Endothelial cell of umbilical vein (primary cell): ENCODE results near the gene CERK. TPM values are rescaled to one million over a fixed set of nuclear protein-coding genes. Genes with fewer than 3 reads are reported as not detected.

ENCODE experiments used
- BruUV-seq: library from RNA; stranded (reverse); fragments of 400-500 nt; replicated peaks from 2 replicates; lab custom pipeline; 2021; lab: Mats Ljungman, UMichigan
- CTCF ChIA-PET: fragments of 300-600, 350-600 bp; sonication (Branson Sonifier 250); formaldehyde crosslinking; loops from one replicate; lab custom pipeline; 2021; ENCODE audit warnings: antibody characterized with exemption, inconsistent platforms; lab: Charles Lee
- POLR2A ChIA-PET: fragments of 300-600, 350-600 bp; sonication (Branson Sonifier 250); formaldehyde crosslinking; loops from one replicate; lab custom pipeline; 2021; ENCODE audit warnings: antibody characterized with exemption, inconsistent platforms; lab: Charles Lee
- DNase-seq: peaks from one replicate; pipeline ENCODE4 v3.0.0-alpha.2; 2011; ENCODE audit warnings: low read depth, low spot score
- FAIRE-seq: peaks from 2 replicates; lab custom pipeline; 2011; peaks lifted over from hg19 to GRCh38; lab: Jason Lieb, UNC
- H2AFZ ChIP-seq: 2 replicates; pipeline ENCODE4 v1.6.0; 2012; ENCODE audit warnings: low read depth, low read length, control low read depth, inconsistent platforms
- H3K27ac ChIP-seq: 2 replicates; pipeline ENCODE4 v1.5.1; 2011; ENCODE audit warnings: low read depth, mild to moderate bottlenecking, control low read depth, low read length, moderate library complexity; ENCODE audit not compliant: insufficient read depth
- H3K27me3 ChIP-seq, 2 experiments: 2 replicates each; pipeline versions ENCODE4 v1.6.0 to v1.6.1; 2011; ENCODE audit warnings: low read length in 2 of 2, mixed read lengths in 1 of 2; ENCODE audit not compliant: control insufficient read depth in 2 of 2, insufficient read depth in 2 of 2
- H3K36me3 ChIP-seq, 2 experiments: 2 replicates in 1 of 2; 3 replicates in 1 of 2; pipeline ENCODE4 v1.5.1; 2011; ENCODE audit warnings: low read length in 2 of 2, mild to moderate bottlenecking in 1 of 2, moderate library complexity in 1 of 2; ENCODE audit not compliant: control insufficient read depth in 2 of 2, insufficient read depth in 2 of 2; ENCODE audit errors: extremely low read depth in 1 of 2
- H3K4me1 ChIP-seq: 3 replicates; pipeline ENCODE4 v1.5.1; 2011; ENCODE audit warnings: mild to moderate bottlenecking, low read length; ENCODE audit not compliant: control insufficient read depth, insufficient read depth; ENCODE audit errors: extremely low read depth
- H3K4me2 ChIP-seq: 2 replicates; pipeline ENCODE4 v1.6.1; 2011; ENCODE audit warnings: low read length, control low read depth, mixed read lengths; ENCODE audit not compliant: insufficient read depth
- H3K4me3 ChIP-seq, 3 experiments: fragments of 200-600 bp in 1 of 3; sonication (generic), shearing (Covaris generic) in 1 of 3; replicated peaks in 1 of 3; 2 replicates each; pipeline ENCODE4 v1.5.1; 2011 to 2016; ENCODE audit warnings: control low read depth in 3 of 3, low read length in 3 of 3, mild to moderate bottlenecking in 2 of 3, inconsistent platforms in 1 of 3, low read depth in 1 of 3, moderate library complexity in 1 of 3; ENCODE audit not compliant: insufficient read depth in 1 of 3
- H3K79me2 ChIP-seq: 2 replicates; pipeline ENCODE4 v1.6.0; 2012; ENCODE audit warnings: low read length, inconsistent platforms; ENCODE audit not compliant: control insufficient read depth, insufficient read depth
- H3K9ac ChIP-seq: replicated peaks from 2 replicates; pipeline ENCODE3; 2011; ENCODE audit warnings: low read length, control low read depth; ENCODE audit not compliant: insufficient read depth; ENCODE audit errors: extremely low read depth
- H3K9me1 ChIP-seq: replicated peaks from 3 replicates; pipeline ENCODE4 v1.6.0; 2011; ENCODE audit warnings: mild to moderate bottlenecking, low read length; ENCODE audit not compliant: control insufficient read depth, insufficient read depth; ENCODE audit errors: extremely low read depth
- H3K9me3 ChIP-seq: replicated peaks from 2 replicates; pipeline ENCODE4 v1.5.1; 2012; ENCODE audit warnings: low read length, inconsistent platforms; ENCODE audit not compliant: control insufficient read depth, insufficient read depth
- H4K20me1 ChIP-seq: replicated peaks from 2 replicates; pipeline ENCODE3; 2011; ENCODE audit warnings: mild to moderate bottlenecking, low read length; ENCODE audit not compliant: control insufficient read depth, insufficient read depth; ENCODE audit errors: extremely low read depth
- EZH2 ChIP-seq: IDR thresholded peaks from 2 replicates; pipeline ENCODE4 v1.6.1; 2012; ENCODE audit warnings: borderline replicate concordance, low read depth, mild to moderate bottlenecking, moderate library complexity, low read length, inconsistent platforms; ENCODE audit not compliant: severe bottlenecking
- FOS ChIP-seq: IDR thresholded peaks from 2 replicates; pipeline ENCODE4 v1.6.1; 2011; ENCODE audit warnings: mild to moderate bottlenecking, low read length, moderate library complexity, borderline replicate concordance; ENCODE audit not compliant: insufficient read depth
- GATA2 ChIP-seq: IDR thresholded peaks from 2 replicates; pipeline ENCODE4 v1.7.0; 2011; ENCODE audit warnings: low read depth, mild to moderate bottlenecking, moderate library complexity, mixed read lengths, low read length; ENCODE audit not compliant: insufficient read length, insufficient read depth
- JUN ChIP-seq: IDR thresholded peaks from 2 replicates; pipeline ENCODE4 v1.6.1; 2011; ENCODE audit warnings: borderline replicate concordance, low read depth; ENCODE audit not compliant: insufficient read length, insufficient read depth
- MYC ChIP-seq: IDR thresholded peaks from one replicate; pipeline ENCODE4 v1.6.1; 2011; ENCODE audit warnings: mild to moderate bottlenecking, low read depth, low read length
- POLR2A ChIP-seq: IDR thresholded peaks from 2 replicates; pipeline ENCODE4 v1.6.1; 2012; ENCODE audit warnings: low read depth, mild to moderate bottlenecking, control low read depth, low read length
- POLR2AphosphoS5 ChIP-seq: IDR thresholded peaks from 2 replicates; pipeline ENCODE4 v1.6.1; 2012; ENCODE audit warnings: low read depth, mild to moderate bottlenecking, control low read depth, low read length, moderate library complexity; ENCODE audit not compliant: insufficient read depth
- dilution Hi-C: fragments of 300-500 bp; cut with MboI; formaldehyde crosslinking; loops from one replicate; pipeline ENCODE4 v1.15.0; 2019; ENCODE audit warnings: low sequenced_read_pairs; ENCODE audit not compliant: extremely low pct_ligation_motif_present
- intact Hi-C: fragments of 100-400 bp; cut with micrococcal nuclease; formaldehyde crosslinking; loops from one replicate; pipeline ENCODE4 v1.10.0; 2022
- polyA plus RNA-seq, 4 experiments: library from polyadenylated mRNA; depleted of rRNA in 3 of 4; stranded (reverse) in 3 of 4; unstranded in 1 of 4; fragments of >200 nt; gene quantifications; 2 replicates each; pipeline versions ENCODE4 v1.2.1 to v1.2.3, GENCODE V29; 2011 to 2012; ENCODE audit warnings: missing spikeins in 1 of 4
- total RNA-seq: library from RNA; stranded (reverse); gene quantifications from 2 replicates; pipeline ENCODE4 v1.2.3, GENCODE V29; 2021
- TF ChIP-seq, protein P1 (sequence below): IDR thresholded peaks from 2 replicates; pipeline ENCODE4 v1.6.1; 2011; ENCODE audit not compliant: insufficient read depth, insufficient read length
- TF ChIP-seq, protein P2 (sequence below), 2 donors: IDR thresholded peaks; 1 replicate in 1 of 2; 2 replicates in 1 of 2; pipeline ENCODE4 v1.5.1; 2011; ENCODE audit warnings: low read length in 2 of 2, mild to moderate bottlenecking in 2 of 2, moderate library complexity in 2 of 2, control low read depth in 1 of 2, inconsistent platforms in 1 of 2, low read depth in 1 of 2; ENCODE audit not compliant: insufficient read depth in 1 of 2; ENCODE audit errors: extremely low read depth in 1 of 2

Gene CERK
- total and polyA plus RNA-seq, 2 donors (not counting 3 experiments of a cell fraction or from before 2014, with no cell fraction given): 61.1 to 88.0 TPM

DNA sequence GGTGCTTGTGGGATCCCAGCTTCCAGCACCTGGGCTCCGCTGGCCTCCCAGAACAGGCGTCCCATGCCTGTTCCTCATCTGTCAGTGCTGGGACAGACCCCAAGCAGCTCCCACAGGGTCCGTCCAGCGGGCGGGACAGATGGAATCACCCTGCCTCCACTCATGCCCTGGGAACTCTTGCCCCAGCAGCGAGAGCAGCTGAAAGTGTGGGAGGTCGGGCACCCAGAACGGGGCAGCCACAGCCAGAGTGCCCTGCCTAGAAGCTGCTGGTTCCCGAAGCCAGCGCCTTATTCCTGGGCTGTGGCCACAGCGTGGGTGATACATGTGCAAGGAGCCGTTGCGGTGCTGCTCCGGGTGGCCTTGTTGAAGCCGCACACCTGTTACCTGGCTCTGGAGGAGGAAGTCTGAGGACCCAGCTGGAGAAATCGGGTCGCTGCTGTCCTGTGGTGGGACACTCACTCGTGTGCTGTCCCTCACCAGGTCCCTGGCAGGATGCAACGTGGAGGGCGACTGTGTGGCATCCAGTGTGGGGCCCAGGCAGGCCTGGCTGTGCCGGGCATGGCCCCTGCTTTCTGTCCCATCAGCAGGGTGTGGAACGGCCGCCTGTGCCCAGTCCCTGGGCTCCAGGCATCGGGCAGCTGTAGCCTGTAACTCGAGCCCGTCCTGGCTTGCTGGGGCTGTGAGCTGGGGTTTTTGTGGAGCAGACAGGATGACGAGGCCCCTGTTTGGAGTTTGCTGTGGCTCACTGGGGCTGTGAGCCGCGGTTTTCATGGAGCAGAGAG lies 101.6 kb downstream of the CERK start:
- Histone ChIP-seq H3K27me3 (no peaks in the 10 kb centered on the region), H3K9me1 (no peaks in the 10 kb centered on the region), H3K4me2 (no peak overlapping the region), H3K36me3 (no peaks in the 10 kb centered on the region), H3K4me1 (no peaks in the 10 kb centered on the region), H3K27ac (no peak overlapping the region), H3K4me3 (no peak overlapping the region), H4K20me1 (no peaks in the 10 kb centered on the region), H3K9me3 (no peaks in the 10 kb centered on the region), H2AFZ (no peak overlapping the region), H3K9ac (no peak overlapping the region), H3K79me2 (no peaks in the 10 kb centered on the region)
- no peak for TF ChIP-seq FOS
- no peak for TF ChIP-seq EZH2
- no peak for TF ChIP-seq JUN
- no peak for TF ChIP-seq POLR2AphosphoS5
- TF ChIP-seq GATA2: no peak
- TF ChIP-seq MYC: no peak
- TF ChIP-seq, protein P1, sequence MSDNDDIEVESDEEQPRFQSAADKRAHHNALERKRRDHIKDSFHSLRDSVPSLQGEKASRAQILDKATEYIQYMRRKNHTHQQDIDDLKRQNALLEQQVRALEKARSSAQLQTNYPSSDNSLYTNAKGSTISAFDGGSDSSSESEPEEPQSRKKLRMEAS: no peak
- no peak for TF ChIP-seq POLR2A
- TF ChIP-seq, protein P2, sequence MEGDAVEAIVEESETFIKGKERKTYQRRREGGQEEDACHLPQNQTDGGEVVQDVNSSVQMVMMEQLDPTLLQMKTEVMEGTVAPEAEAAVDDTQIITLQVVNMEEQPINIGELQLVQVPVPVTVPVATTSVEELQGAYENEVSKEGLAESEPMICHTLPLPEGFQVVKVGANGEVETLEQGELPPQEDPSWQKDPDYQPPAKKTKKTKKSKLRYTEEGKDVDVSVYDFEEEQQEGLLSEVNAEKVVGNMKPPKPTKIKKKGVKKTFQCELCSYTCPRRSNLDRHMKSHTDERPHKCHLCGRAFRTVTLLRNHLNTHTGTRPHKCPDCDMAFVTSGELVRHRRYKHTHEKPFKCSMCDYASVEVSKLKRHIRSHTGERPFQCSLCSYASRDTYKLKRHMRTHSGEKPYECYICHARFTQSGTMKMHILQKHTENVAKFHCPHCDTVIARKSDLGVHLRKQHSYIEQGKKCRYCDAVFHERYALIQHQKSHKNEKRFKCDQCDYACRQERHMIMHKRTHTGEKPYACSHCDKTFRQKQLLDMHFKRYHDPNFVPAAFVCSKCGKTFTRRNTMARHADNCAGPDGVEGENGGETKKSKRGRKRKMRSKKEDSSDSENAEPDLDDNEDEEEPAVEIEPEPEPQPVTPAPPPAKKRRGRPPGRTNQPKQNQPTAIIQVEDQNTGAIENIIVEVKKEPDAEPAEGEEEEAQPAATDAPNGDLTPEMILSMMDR (IDR thresholded peaks at IDR 0.05; ENCODE audit: extremely low read depth in 1 of 2, insufficient read depth in 1 of 2, low read depth in 1 of 2, low read length in 2 of 2): no peak
- no peak for FAIRE-seq
- ChIA-PET CTCF (interaction anchor here (1.4 kb wide), 1 partner anchor 12 kb away, joined by 3 read pairs; no protein-coding TSS in a partner anchor), POLR2A (no interaction called here)
- no peak for DNase-seq
- dilution Hi-C loops: no loop called here
- intact Hi-C loops: no loop called here
- BruUV-seq: no TSS peak
